Raji (cell line): ENCODE data around the gene HLA-DQB2.

ENCODE experiments used
- POLR2A ChIP-seq: IDR thresholded peaks from 2 replicates; pipeline ENCODE4 v1.6.1; 2011; ENCODE audit warnings: low read depth, low read length, control low read depth; ENCODE audit not compliant: insufficient read depth

Gene HLA-DQB2

GRCh38 chr6:32763421-32763820 lies at the start of gene HLA-DQB2:
TSS of gene HLA-DQB2 (minus strand) at chr6:32763532. CDS start at chr6:32763470, 62 bp downstream.
- TF ChIP-seq POLR2A = no peak

- TF ChIP-seq POLR2A = no peak
Observed at GRCh38 chr6:32809171-32809570, 45.8 kb upstream of the HLA-DQB2 start.

- TF ChIP-seq POLR2A = 0 out of 2 replicates have a peak, but pooled peaks have one; percentile 15
Observed at GRCh38 chr6:32807020-32807580, 43.8 kb upstream of the HLA-DQB2 start.

- TF ChIP-seq POLR2A = no peak
Observed at GRCh38 chr6:32803416-32803815, 40.1 kb upstream of the HLA-DQB2 start.

- 0 out of 2 replicates have a peak, but pooled peaks have one; percentile 7 for TF ChIP-seq POLR2A
Observed at GRCh38 chr6:32799740-32800139, 36.4 kb upstream of the HLA-DQB2 start.

- peak; percentile 51 for TF ChIP-seq POLR2A
Observed at GRCh38 chr6:32799168-32799567, 35.8 kb upstream of the HLA-DQB2 start.

GRCh38 chr6:32796848-32797776 lies 33.8 kb upstream of the HLA-DQB2 start:
- TF ChIP-seq POLR2A = 0 out of 2 replicates have a peak, but pooled peaks have one; percentile 33

- TF ChIP-seq POLR2A = no peak
Observed at GRCh38 chr6:32794510-32794909, 31.2 kb upstream of the HLA-DQB2 start.

GRCh38 chr6:32792901-32793435 lies 29.6 kb upstream of the HLA-DQB2 start:
- no peak for TF ChIP-seq POLR2A

GRCh38 chr6:32790306-32790705 lies 27.0 kb upstream of the HLA-DQB2 start:
- TF ChIP-seq POLR2A = no peak

- no peak for TF ChIP-seq POLR2A
Observed at GRCh38 chr6:32785781-32786533, 22.6 kb upstream of the HLA-DQB2 start.

- TF ChIP-seq POLR2A = no peak
Observed at GRCh38 chr6:32779036-32779435, 15.7 kb upstream of the HLA-DQB2 start.

- TF ChIP-seq POLR2A = no peak
Observed at GRCh38 chr6:32775071-32775470, 11.7 kb upstream of the HLA-DQB2 start.

GRCh38 chr6:32774426-32774825 lies 11.1 kb upstream of the HLA-DQB2 start:
- TF ChIP-seq POLR2A = no peak

GRCh38 chr6:32772656-32773055 lies 9.3 kb upstream of the HLA-DQB2 start:
- TF ChIP-seq POLR2A = no peak
